Central memory CD8-positive, alpha-beta T cell (primary cell): Measurements from ENCODE around the gene ETV6.
A peak's percentile ranks its signal among the peaks of the same experiment; 100 is the strongest.
"Not testable (repeated sequence)": the region's sequence is repeated elsewhere in the genome, so short reads cannot be mapped to it uniquely, and the experiment has no call there.

Experiments
- ATAC-seq: fragments of 150-1000 bp; cut with Tn5 transposase; replicated peaks from 2 replicates; pipeline ENCODE4 v1.10.0; 2022; ENCODE audit warnings: mild to moderate bottlenecking, moderate FRiP score, moderate number of reproducible peaks; ENCODE audit not compliant: poor library complexity, severe bottlenecking; ENCODE audit errors: extremely low read depth
- DNase-seq, 2 donors: peaks; one replicate each; pipeline ENCODE4 v3.0.0; 2021; ENCODE audit warnings: low spot score in 2 of 2
- H3K27ac Mint-ChIP-seq: one replicate; pipeline ENCODE4 v1.8.0; 2022; ENCODE audit warnings: low read depth, mild to moderate bottlenecking, moderate library complexity, mixed read lengths
- H3K27me3 Mint-ChIP-seq: one replicate; pipeline ENCODE4 v1.8.0; 2022; ENCODE audit warnings: mixed read lengths
- H3K36me3 Mint-ChIP-seq: one replicate; pipeline ENCODE4 v1.8.0; 2022; ENCODE audit warnings: mild to moderate bottlenecking, moderate library complexity, mixed read lengths; ENCODE audit not compliant: insufficient read depth
- H3K4me1 Mint-ChIP-seq: one replicate; pipeline ENCODE4 v1.8.0; 2022; ENCODE audit warnings: mixed read lengths
- H3K4me3 Mint-ChIP-seq: one replicate; pipeline ENCODE4 v1.8.0; 2022; ENCODE audit warnings: mild to moderate bottlenecking, moderate library complexity, mixed read lengths
- H3K9me3 Mint-ChIP-seq: one replicate; pipeline ENCODE4 v1.8.0; 2022; ENCODE audit warnings: mixed read lengths

The ETV6 gene

GRCh38 chr12:11628353-11628752, 21.1 kb upstream of the ETV6 start:
- Mint-ChIP-seq H3K4me3 (no peak overlapping the region), H3K27me3 (no peaks in the 10 kb centered on the region), H3K9me3 (no peaks in the 10 kb centered on the region), H3K27ac (no peak overlapping the region), H3K36me3 (no peaks in the 10 kb centered on the region), H3K4me1 (no peaks in the 10 kb centered on the region)
- ATAC-seq (no peak), DNase-seq (no peak)

DNA sequence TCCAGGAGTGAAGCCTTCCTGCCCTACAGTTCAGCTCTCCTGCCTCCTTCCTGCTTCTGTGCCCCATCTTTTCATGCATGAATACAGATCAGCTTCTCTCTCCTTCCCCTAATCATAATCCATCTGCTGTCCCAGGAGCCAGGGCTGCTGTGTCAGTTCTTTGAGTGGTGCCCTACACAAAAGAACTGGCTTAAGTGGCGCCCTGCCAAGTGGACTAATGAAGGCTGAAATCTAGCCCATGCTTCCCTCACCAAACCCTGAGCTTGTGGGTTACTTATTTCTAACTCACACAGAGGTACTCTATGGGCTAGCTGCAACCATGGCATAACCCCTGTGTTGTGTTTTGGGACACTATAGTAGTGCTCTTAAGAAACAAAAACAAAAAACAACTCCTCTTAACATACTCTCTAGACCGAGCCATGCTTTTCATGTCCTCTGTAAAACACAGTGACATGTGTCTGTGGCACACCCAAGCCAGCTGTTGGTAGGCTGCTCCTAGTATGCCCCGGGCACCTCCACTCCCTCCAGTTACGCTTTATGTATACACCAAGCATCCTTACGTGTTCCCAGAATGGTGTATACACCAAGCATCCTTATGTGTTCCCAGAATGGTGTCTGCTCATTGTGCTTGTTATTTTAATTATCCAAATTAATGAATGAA, 19.3 kb upstream of the ETV6 start:
- H3K9me3 Mint-ChIP-seq, result no peaks in the 10 kb centered on the region
- H3K4me1 Mint-ChIP-seq, result no peaks in the 10 kb centered on the region
- no peaks in the 10 kb centered on the region for H3K36me3 Mint-ChIP-seq
- ATAC-seq (no peak), DNase-seq (no peak)
- no peaks in the 10 kb centered on the region for H3K27me3 Mint-ChIP-seq
- H3K4me3 Mint-ChIP-seq, result no peak overlapping the region
- H3K27ac Mint-ChIP-seq, result no peak overlapping the region

GRCh38 chr12:11631288-11631687, 18.2 kb upstream of the ETV6 start:
- no peaks in the 10 kb centered on the region for H3K27me3 Mint-ChIP-seq
- DNase-seq, result no peak
- no peak overlapping the region for H3K27ac Mint-ChIP-seq
- no peaks in the 10 kb centered on the region for H3K4me1 Mint-ChIP-seq
- no peaks in the 10 kb centered on the region for H3K9me3 Mint-ChIP-seq
- H3K4me3 Mint-ChIP-seq, result no peak overlapping the region
- no peaks in the 10 kb centered on the region for H3K36me3 Mint-ChIP-seq
- no peak for ATAC-seq

- not testable (repeated sequence) for H3K4me1 Mint-ChIP-seq, DNase-seq, H3K36me3 Mint-ChIP-seq, H3K27me3 Mint-ChIP-seq, H3K9me3 Mint-ChIP-seq, H3K4me3 Mint-ChIP-seq, H3K27ac Mint-ChIP-seq, ATAC-seq
Observed at GRCh38 chr12:11631881-11632280, 17.6 kb upstream of the ETV6 start.

DNA sequence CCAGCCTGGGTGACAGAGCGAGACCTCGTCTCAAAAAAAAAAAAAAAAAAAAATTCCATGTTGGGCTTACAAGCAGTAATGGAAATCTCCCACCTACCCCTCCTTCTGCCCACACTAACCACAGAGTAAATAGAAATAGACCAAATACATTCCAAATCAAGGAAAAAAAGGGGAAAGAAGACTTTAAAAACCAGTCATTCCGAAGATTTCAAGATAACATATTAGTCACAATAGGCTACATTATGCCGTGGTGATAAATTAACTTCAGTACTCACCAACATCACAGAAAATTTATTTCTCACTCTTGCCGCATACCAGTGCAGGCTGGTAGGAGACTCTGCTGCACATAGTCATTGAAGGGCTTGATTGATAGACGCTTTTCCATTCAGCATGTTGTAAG, 15.5 kb upstream of the ETV6 start:
- Mint-ChIP-seq H3K36me3 (no peaks in the 10 kb centered on the region), H3K9me3 (no peaks in the 10 kb centered on the region), H3K4me1 (no peaks in the 10 kb centered on the region), H3K27me3 (no peaks in the 10 kb centered on the region), H3K4me3 (no peak overlapping the region), H3K27ac (no peak overlapping the region)
- no peak for DNase-seq
- no peak for ATAC-seq

DNA sequence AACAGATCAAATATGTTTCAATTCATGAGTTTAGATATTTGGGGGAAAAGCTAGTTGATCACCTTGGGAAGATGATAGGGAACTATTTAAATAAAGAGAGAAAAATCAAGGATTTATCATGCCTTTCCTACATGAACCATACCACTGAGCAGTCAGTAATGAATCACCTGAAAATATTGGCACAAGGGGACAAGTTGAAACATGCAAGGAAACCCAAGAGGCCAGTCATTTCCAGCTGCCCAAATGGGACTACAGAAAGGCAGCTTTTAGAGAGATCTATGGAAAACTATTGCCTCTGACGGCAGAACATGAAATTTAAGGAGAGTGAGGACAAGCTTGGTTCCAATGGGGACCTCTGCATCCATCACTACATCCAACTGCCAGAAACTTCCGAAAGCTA, 14.1 kb upstream of the ETV6 start:
- Mint-ChIP-seq H3K36me3 (no peaks in the 10 kb centered on the region), H3K27me3 (no peaks in the 10 kb centered on the region), H3K9me3 (no peaks in the 10 kb centered on the region), H3K4me3 (no peak overlapping the region), H3K27ac (no peak overlapping the region), H3K4me1 (no peaks in the 10 kb centered on the region)
- DNase-seq (no peak), ATAC-seq (no peak)

DNA sequence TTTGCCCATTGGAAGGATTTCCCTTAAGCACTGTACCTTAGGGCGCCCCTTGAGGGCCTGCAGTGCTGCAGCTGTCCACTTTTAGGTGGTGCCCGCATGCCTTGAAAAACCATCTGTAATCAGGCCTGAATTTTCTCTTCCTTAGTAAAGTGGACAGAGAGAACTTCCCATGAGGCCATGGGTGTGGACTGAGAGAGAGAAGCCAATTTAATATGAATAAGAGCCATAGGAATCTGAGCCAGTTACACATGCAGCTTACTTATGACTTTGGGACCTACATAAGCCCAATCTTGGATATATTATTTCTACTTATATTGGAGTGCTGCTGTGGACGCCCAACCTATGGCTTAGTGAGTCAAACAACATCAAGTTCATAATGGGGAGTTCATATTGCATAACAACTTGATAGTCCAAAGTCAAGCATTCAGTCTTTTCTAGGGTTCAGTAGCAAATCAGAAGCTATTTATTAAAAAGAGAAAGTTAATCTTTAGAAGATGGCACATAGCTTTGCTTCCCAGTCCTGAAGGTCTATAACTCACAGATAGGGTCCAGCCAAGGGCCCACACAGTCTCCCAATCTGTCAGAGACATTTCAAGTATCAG, 11.1 kb upstream of the ETV6 start:
- Mint-ChIP-seq H3K27ac (no peak overlapping the region), H3K27me3 (no peaks in the 10 kb centered on the region), H3K4me1 (no peaks in the 10 kb centered on the region), H3K4me3 (no peak overlapping the region), H3K9me3 (no peaks in the 10 kb centered on the region), H3K36me3 (no peaks in the 10 kb centered on the region)
- no peak for DNase-seq
- no peak for ATAC-seq

DNA sequence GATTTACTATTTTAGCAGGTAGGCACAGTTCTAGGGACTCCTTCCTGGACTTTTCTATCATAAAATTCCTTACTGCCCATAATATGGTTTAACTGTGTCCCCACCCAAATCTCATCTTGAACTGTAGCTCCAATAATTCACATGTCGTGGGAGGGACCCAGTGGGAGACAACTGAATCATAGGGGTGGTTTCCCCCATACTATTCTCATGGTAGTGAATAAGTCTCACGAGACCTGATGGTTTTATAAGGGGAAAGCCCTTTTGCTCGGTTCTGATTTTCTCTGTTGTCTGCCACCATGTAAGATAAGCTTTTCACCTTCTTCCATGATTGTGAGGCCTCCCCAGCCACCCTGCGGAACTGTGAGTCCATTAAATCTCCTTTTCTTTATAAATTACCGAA, 10.0 kb upstream of the ETV6 start:
- H3K4me1 Mint-ChIP-seq, result no peaks in the 10 kb centered on the region
- ATAC-seq (no peak), DNase-seq (no peak)
- no peaks in the 10 kb centered on the region for H3K36me3 Mint-ChIP-seq
- no peaks in the 10 kb centered on the region for H3K9me3 Mint-ChIP-seq
- H3K27me3 Mint-ChIP-seq, result no peaks in the 10 kb centered on the region
- H3K27ac Mint-ChIP-seq, result no peak overlapping the region
- H3K4me3 Mint-ChIP-seq, result no peak overlapping the region

DNA sequence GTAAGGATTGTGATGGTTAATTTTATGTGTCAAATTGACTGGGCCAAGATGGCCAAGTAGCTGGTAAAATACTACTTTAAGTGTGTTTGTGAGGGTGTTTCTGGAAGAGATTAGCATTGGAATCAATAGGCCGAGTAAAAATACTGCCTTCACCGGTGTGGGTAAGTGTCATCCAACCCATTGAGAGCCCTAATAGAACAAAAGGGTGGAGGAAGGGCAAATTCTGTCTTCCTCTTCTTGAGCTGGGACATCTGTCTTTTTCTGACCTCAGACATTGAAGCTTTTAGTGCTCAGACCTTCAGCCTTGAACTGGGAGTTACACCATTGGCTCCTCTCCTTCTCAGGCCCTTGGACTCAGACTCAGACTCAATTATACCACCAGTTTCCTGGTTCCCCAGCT, 8.0 kb upstream of the ETV6 start:
- H3K9me3 Mint-ChIP-seq, result no peaks in the 10 kb centered on the region
- DNase-seq, result no peak
- no peaks in the 10 kb centered on the region for H3K27me3 Mint-ChIP-seq
- no peak overlapping the region for H3K27ac Mint-ChIP-seq
- H3K4me3 Mint-ChIP-seq, result no peak overlapping the region
- H3K36me3 Mint-ChIP-seq, result no peaks in the 10 kb centered on the region
- no peaks in the 10 kb centered on the region for H3K4me1 Mint-ChIP-seq
- ATAC-seq, result no peak

GRCh38 chr12:11642785-11643184, 6.7 kb upstream of the ETV6 start:
- Mint-ChIP-seq H3K4me1 (no peaks in the 10 kb centered on the region), H3K27ac (no peak overlapping the region), H3K4me3 (no peak overlapping the region), H3K36me3 (peaks cover 4% of the 10 kb centered on the region), H3K27me3 (no peaks in the 10 kb centered on the region), H3K9me3 (no peaks in the 10 kb centered on the region)
- DNase-seq (no peak), ATAC-seq (no peak)

DNA sequence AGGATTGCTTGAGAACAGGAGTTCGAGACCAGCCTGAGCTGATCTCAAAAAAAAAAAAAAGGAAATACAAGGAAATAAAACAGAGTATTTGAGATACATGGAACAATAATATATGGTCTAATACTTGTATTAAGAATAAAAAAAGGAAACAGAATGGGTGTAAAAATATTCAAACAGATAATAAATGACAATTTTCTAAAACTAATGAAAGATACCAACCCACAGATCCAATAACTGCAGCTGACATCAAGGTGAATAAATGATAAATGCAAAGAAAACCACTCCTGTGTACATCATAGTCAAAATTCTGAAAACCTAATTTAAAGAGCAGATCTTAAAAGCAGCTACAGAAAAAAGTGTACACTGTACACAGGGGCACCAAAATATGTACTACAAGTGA, 4.1 kb upstream of the ETV6 start:
- Mint-ChIP-seq H3K9me3 (no peaks in the 10 kb centered on the region), H3K36me3 (peaks cover 18% of the 10 kb centered on the region), H3K4me1 (peaks cover 10% of the 10 kb centered on the region), H3K27ac (no peak overlapping the region), H3K4me3 (no peak overlapping the region), H3K27me3 (no peaks in the 10 kb centered on the region)
- DNase-seq (no peak), ATAC-seq (no peak)

- H3K9me3 Mint-ChIP-seq, result no peaks in the 10 kb centered on the region
- DNase-seq, result peak; percentile 33 to 47
- ATAC-seq, result peak; percentile 38
- H3K36me3 Mint-ChIP-seq, result peaks cover 25% of the 10 kb centered on the region
- H3K4me1 Mint-ChIP-seq, result peaks cover 43% of the 10 kb centered on the region
- peak overlapping the region; percentile 93 for H3K4me3 Mint-ChIP-seq
- no peaks in the 10 kb centered on the region for H3K27me3 Mint-ChIP-seq
- H3K27ac Mint-ChIP-seq, result peak overlapping the region; percentile 91
Observed at GRCh38 chr12:11648514-11649412, 711 bp upstream of the ETV6 start.
